Adipocyte (in vitro differentiated cells): ENCODE measurements around the gene MYO7B.

Source experiments
- DNase-seq: peaks from one replicate; pipeline ENCODE4 v3.0.0-alpha.2; 2015; ENCODE audit warnings: low read depth
- H3K27me3 ChIP-seq: replicated peaks from 2 replicates; pipeline ENCODE4 v1.7.0; 2013; ENCODE audit warnings: mild to moderate bottlenecking, low read length, moderate library complexity; ENCODE audit not compliant: control insufficient read depth, insufficient read depth
- H3K36me3 ChIP-seq: 2 replicates; pipeline ENCODE4 v1.7.0; 2013; ENCODE audit warnings: low read length, mild to moderate bottlenecking, moderate library complexity; ENCODE audit not compliant: control insufficient read depth, insufficient read depth, severe bottlenecking
- H3K4me1 ChIP-seq: 2 replicates; pipeline ENCODE4 v1.7.0; 2013; ENCODE audit warnings: mild to moderate bottlenecking, low read length, moderate library complexity; ENCODE audit not compliant: control insufficient read depth, insufficient read depth
- H3K4me3 ChIP-seq: 2 replicates; pipeline ENCODE4 v1.7.0; 2013; ENCODE audit warnings: mild to moderate bottlenecking, low read length, moderate library complexity
- H3K9ac ChIP-seq: 2 replicates; pipeline ENCODE4 v1.7.0; 2013; ENCODE audit warnings: mild to moderate bottlenecking, low read length, moderate library complexity
- H3K9me3 ChIP-seq: 2 replicates; pipeline ENCODE4 v1.7.0; 2013; ENCODE audit warnings: mild to moderate bottlenecking, low read length, moderate library complexity; ENCODE audit not compliant: control insufficient read depth

MYO7B gene

DNA sequence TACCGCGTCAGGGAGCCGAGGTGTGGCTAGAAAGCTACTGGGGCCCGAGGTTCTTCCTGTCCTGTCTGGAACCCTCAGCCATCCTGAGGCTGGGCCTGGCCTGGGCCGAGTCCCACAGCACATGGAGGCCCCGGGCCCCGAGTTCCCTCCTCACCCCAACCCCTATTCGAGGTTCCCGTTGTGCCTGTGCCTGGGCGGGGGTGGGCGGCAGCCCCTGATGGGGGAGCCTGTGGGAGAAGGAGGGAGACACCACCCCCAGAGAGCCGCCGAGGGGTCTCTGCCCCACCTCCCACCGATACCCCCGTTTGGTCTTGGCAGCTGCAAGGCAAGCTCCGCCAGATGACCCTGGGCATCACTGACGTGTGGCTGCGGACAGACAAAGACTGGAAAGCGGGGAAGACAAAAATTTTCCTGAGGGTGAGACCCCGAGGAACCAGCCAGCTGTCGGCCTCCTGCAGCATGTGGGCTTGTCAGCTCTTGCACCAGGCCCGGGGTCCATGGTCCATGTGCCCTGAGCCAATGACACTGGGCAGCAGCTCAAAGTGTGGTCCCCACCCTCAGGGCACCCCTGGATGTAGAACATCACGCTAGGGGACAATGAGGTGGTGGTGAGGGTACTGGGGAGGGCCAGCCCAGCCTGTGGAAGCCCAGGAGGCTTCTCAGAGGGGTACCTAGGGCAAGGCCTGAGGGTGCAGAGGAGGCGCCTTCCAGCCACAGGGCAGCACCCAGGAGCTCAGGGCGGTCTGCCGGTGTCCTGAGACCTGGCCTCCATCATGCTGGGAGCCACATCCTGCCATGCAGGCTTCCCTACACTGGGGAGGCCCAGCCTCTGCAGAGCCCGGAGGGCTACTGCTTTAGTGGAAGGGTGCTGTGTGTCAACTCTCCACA is 58.0 kb downstream of the MYO7B start:
- Histone ChIP-seq H3K36me3 (no peaks in the 10 kb centered on the region), H3K4me1 (no peaks in the 10 kb centered on the region), H3K27me3 (no peaks in the 10 kb centered on the region), H3K9ac (no peak overlapping the region), H3K9me3 (peaks cover 9% of the 10 kb centered on the region), H3K4me3 (no peak overlapping the region)
- DNase-seq = no peak

DNA sequence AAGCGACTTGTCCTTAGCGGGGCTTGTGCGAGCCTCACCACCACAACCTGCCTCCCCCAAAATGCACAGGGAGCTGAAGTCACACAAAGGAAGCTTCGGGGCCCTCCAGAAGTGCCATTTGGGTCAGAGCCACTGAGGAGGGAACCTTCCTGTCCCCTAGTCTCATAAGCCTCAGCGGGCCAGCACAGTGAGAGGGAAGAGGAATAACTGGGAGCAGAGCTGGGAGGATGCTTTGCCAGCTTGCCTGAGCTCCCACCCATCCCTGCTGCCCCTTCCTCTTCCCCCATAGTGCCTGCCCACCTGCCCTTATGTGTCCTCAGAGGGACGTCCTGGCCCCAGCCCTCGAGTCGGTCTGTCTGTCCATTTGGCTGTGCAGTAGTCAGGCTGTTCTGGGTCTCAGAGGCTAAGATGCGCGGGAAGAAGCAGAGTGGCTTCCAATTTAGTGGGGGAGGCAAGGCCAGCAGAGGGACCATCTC is 58.7 kb downstream of the MYO7B start:
- peaks cover 10% of the 10 kb centered on the region for H3K9me3 ChIP-seq
- no peak overlapping the region for H3K4me3 ChIP-seq
- H3K9ac ChIP-seq = no peak overlapping the region
- DNase-seq = no peak
- H3K4me1 ChIP-seq = no peaks in the 10 kb centered on the region
- no peaks in the 10 kb centered on the region for H3K36me3 ChIP-seq
- H3K27me3 ChIP-seq = no peaks in the 10 kb centered on the region

- DNase-seq = no peak
- Histone ChIP-seq H3K9me3 (peaks cover 20% of the 10 kb centered on the region), H3K36me3 (peaks cover 5% of the 10 kb centered on the region), H3K4me3 (no peak overlapping the region), H3K9ac (no peak overlapping the region), H3K27me3 (no peaks in the 10 kb centered on the region), H3K4me1 (no peaks in the 10 kb centered on the region)
Observed at GRCh38 chr2:127596311-127597045, 61.0 kb downstream of the MYO7B start.

GRCh38 chr2:127597046-127597983 is 61.8 kb downstream of the MYO7B start:
- Histone ChIP-seq H3K4me1 (no peaks in the 10 kb centered on the region), H3K4me3 (no peak overlapping the region), H3K9me3 (peaks cover 29% of the 10 kb centered on the region), H3K9ac (no peak overlapping the region), H3K27me3 (no peaks in the 10 kb centered on the region), H3K36me3 (peaks cover 8% of the 10 kb centered on the region)
- DNase-seq = no peak

GRCh38 chr2:127597984-127598380 is 62.5 kb downstream of the MYO7B start:
- Histone ChIP-seq H3K9ac (no peak overlapping the region), H3K9me3 (peaks cover 36% of the 10 kb centered on the region), H3K4me1 (no peaks in the 10 kb centered on the region), H3K27me3 (no peaks in the 10 kb centered on the region), H3K36me3 (peaks cover 8% of the 10 kb centered on the region), H3K4me3 (no peak overlapping the region)
- DNase-seq = no peak

GRCh38 chr2:127598711-127599110 is 63.2 kb downstream of the MYO7B start:
- Histone ChIP-seq H3K9ac (no peak overlapping the region), H3K27me3 (no peaks in the 10 kb centered on the region), H3K4me3 (no peak overlapping the region), H3K4me1 (no peaks in the 10 kb centered on the region), H3K9me3 (peaks cover 43% of the 10 kb centered on the region), H3K36me3 (peaks cover 8% of the 10 kb centered on the region)
- no peak for DNase-seq

DNA sequence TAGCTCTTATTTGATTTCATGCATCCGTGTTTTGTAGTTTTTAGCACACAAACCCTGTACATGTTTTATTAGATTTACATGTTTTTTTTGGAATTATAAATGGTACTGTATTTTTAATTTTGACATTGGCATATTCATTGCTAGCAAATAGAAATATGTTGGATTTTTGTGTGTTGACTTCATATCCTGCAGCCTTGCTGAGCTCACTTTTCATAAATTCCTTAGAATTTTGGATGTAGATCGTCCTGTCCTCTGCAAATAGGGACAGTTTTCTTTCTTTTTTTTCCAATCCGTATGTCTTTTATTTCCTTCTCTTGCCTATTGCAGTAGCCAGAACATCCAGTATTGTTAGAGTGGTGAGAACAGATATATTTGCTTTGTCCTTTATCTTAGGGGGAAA is 63.7 kb downstream of the MYO7B start:
- no peaks in the 10 kb centered on the region for H3K4me1 ChIP-seq
- no peaks in the 10 kb centered on the region for H3K27me3 ChIP-seq
- DNase-seq = no peak
- H3K4me3 ChIP-seq = no peak overlapping the region
- H3K9me3 ChIP-seq = peaks cover 46% of the 10 kb centered on the region
- no peak overlapping the region for H3K9ac ChIP-seq
- peaks cover 8% of the 10 kb centered on the region for H3K36me3 ChIP-seq

- Histone ChIP-seq H3K36me3 (peaks cover 8% of the 10 kb centered on the region), H3K4me3 (no peak overlapping the region), H3K4me1 (no peaks in the 10 kb centered on the region), H3K27me3 (peaks cover 13% of the 10 kb centered on the region), H3K9ac (no peak overlapping the region), H3K9me3 (peaks cover 35% of the 10 kb centered on the region)
- DNase-seq = no peak
Observed at GRCh38 chr2:127604986-127605385, 69.5 kb downstream of the MYO7B start.

GRCh38 chr2:127605691-127606263 is 70.3 kb downstream of the MYO7B start:
- no peak for DNase-seq
- peaks cover 8% of the 10 kb centered on the region for H3K36me3 ChIP-seq

GRCh38 chr2:127606625-127607398 is 71.3 kb downstream of the MYO7B start:
- DNase-seq = no peak
- H3K4me3 ChIP-seq = no peak overlapping the region
- H3K27me3 ChIP-seq = peaks cover 13% of the 10 kb centered on the region
- no peaks in the 10 kb centered on the region for H3K36me3 ChIP-seq
- H3K4me1 ChIP-seq = no peaks in the 10 kb centered on the region
- no peak overlapping the region for H3K9ac ChIP-seq
- peaks cover 33% of the 10 kb centered on the region for H3K9me3 ChIP-seq

More at GRCh38 chr2:127605691-127606263, 70.3 kb downstream of the MYO7B start:
- H3K9me3 ChIP-seq = peaks cover 38% of the 10 kb centered on the region
- H3K27me3 ChIP-seq = peaks cover 13% of the 10 kb centered on the region
- no peak overlapping the region for H3K9ac ChIP-seq
- H3K4me1 ChIP-seq = no peaks in the 10 kb centered on the region
- H3K4me3 ChIP-seq = no peak overlapping the region
